Raji (cell line): ENCODE results near the gene SOX6.

Experiments used
- POLR2A ChIP-seq: IDR thresholded peaks from 2 replicates; pipeline ENCODE4 v1.6.1; 2011; ENCODE audit warnings: low read depth, low read length, control low read depth; ENCODE audit not compliant: insufficient read depth

SOX6 gene

DNA sequence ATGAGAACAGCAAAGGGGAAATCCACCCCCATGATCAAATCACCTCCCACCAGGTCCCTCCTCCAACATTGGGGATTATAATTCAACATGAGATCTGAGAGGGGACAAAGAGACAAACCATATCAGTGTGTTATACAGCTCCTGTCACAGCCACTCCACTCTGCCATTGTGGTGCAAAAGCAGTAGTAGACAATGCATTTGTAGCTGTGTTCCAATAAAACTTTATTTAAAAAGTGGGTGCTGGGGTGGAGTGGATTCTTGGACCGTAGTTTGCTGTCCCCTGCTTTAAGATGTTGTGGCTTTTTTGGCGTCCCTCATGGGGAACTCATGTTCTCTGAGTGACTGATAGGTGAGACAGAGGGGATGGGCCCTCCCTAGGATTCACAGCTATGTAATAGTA is 399.1 kb downstream of the SOX6 start:
- TF ChIP-seq POLR2A = no peak

DNA sequence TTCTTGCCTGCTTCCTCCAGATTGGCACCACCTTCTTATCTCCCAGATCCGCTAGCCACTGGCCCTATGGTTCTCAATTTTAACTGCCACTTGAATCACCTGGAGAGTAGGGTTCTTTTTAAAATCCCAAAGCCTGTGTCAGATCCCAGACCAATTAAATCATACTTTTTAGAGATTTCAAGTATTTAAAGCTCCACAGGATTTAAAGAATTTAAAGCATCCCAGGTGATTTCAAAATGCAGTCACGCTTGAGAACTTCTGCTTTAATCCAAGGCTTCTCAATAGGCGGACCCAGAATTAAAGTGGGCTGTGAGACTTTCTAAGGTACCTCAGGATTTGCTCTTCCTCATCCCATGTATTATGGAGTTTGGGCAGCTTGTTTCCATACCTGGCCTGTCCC is 400.0 kb downstream of the SOX6 start:
- no peak for TF ChIP-seq POLR2A

DNA sequence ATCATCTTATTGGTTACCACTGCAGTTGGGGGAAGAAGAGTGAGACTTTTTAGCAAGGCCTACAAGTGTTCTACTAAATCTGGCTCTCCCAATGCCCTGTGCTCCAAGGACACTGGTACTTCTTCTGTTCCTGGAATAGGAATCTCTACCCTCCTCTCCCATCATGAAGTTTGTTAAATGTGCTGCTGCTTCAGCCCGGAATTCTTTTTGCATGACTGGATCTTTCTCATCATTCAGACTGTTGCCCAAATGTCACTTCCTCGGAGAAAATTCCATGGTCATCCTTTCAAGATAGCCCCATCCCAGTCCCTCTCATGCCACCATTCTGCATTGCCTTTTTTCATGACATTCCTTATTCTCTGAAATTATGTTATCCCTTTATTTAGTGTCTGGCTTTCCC is 400.8 kb downstream of the SOX6 start:
- no peak for TF ChIP-seq POLR2A

DNA sequence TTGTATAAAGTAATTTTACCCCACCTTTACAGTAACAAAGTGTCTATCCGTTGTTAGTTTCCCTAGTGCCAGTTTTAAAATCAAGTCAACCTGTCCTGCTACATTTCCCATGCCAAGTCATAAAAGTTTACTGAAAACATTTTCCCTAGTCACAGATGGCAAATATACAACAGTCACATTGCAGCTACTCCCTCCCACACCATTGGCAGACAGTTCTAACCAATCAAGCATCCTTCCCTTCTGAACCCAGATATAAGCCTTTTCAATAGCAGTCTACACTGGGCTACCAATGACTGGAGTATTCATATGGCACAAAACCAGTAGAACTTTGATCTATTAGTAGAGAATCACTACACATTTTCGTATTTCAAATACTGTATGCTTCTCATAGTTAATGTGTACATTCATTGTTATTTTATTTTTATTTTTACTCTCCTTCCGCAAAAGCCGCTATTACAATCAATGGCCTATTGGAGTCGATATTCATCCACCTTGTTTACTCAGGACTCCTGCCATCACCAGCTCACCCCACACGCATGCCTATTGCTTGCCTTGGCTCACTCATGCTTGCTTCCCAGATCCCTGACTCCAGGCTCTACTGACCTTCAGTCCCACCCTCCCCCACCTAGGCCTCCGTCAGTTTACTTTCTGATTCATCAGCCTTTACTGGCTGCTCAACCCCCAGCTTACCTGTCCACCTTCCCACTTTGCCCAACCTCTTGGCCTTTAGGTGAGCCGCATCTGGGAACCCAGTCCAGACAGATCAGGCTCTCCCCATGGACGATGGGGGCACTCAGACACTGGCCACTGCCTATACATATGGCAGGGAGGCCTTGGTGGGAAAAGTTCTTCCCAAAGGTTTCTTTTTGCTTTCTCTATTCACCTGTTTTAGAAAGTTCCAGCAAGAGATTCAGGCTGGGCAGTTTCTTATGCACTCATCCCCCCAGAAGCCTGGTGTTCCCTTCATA is 408.4 kb downstream of the SOX6 start:
- TF ChIP-seq POLR2A = no peak

DNA sequence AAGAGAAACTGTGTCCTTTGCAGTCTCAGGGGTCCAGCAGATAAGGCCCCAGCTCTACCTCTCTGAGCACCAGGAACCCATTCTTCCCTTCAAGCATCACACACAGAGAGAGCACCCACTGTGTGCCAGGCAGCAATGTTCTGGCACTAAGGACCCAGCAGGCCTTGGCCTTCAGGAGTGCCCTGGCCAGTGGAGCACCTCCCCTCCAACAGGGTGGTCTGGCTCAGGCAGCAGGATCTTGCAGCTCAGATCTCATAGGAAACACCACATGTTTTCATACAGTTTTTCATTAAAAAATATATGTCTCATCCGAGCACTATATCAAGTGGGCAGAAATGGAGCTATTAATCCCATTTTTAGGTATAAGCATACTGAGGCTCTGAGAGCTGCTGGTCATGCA is 410.6 kb downstream of the SOX6 start:
- no peak for TF ChIP-seq POLR2A

DNA sequence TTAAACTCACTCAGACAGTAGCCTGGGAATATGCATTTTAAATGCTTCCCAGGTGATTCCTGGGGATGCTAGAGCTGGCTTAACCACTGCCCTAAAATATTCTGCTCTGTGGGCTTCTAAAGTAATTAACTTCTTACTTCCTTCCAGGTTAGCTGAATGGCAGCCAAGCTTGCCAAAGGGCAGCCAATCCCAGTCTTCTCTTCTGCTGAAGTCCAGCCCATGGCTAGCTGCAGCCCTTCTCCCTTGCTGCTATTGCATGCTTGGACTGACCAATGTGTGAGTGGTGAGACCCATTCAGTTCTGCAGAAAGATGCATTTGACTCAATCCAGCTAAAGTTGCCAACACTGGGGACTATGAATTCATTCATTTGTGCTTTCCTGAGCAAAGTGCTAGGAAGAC is 411.9 kb downstream of the SOX6 start:
- no peak for TF ChIP-seq POLR2A

DNA sequence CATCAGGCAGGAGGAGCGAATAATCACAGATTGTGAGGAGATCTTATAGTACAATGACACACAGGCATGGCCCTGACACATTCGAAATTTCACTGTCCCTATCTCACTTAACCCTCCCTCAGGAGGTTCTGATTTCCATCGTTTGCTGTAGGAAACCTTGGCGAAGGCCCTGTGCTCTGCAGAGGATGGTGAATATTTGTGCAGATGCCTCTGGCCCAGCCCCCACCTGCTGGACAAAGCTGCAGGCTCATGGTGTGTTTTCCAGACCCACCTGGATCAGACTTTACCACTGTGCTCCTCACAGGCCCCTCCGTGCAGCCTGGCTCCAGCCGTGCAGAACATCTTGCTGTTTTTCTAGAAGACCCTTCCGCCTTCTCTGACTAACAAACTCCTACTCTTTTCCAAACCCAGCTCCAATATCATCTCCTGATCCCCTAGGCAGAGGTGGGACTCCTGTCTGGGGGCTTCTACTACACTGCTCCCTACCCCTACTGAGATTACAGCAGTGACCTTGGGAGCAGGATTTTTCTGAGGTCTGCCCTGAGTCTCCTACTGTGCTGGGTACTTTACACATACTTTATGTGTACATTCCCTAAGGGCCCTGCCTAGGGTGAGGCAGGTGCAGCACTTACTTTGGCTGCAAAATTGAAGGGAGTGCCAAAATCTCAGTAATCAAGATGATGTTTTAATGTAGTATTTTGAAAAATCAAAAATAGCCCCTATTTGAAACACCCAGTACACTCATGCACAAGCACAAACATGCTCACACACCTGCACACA is 412.7 kb downstream of the SOX6 start:
- TF ChIP-seq POLR2A = no peak

DNA sequence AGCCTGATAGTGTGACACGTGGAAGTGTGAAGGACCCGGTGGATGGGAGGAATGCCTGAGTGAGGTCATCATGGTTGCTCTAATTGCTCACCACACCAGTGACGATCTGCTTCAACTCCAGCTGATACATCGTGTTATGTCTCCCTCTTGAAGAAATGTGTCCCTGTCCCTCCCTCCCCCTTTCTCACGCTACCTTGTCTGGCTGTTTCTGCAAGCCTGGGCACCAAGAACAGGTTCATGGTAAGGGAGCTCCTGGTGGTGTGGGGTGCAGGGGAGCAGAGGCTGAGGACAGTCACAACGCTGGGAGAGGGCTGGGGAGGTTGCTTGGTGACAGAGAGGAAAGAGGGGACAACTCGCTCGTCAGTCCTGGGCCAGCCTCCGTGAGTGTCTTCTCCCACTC is 413.4 kb downstream of the SOX6 start:
- TF ChIP-seq POLR2A = no peak

DNA sequence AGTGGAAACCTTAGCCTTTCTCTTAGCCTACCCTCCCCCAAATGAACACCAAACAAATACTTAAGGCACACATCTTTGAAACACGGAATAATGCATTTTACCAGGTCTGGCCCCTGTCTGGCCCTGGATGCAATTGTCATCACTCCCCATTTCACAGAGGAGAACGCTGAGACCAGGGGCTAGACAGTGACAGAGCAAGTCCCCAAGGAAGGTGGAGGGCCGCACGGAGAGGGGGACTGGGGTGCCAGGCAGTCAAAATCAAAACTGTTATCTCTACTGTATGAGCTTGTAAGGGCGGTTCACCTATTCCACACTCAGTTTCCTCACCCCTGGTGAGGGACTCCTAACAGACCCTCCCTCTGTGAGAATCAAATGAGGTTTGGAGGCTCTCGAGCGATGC is 414.2 kb downstream of the SOX6 start:
- no peak for TF ChIP-seq POLR2A

DNA sequence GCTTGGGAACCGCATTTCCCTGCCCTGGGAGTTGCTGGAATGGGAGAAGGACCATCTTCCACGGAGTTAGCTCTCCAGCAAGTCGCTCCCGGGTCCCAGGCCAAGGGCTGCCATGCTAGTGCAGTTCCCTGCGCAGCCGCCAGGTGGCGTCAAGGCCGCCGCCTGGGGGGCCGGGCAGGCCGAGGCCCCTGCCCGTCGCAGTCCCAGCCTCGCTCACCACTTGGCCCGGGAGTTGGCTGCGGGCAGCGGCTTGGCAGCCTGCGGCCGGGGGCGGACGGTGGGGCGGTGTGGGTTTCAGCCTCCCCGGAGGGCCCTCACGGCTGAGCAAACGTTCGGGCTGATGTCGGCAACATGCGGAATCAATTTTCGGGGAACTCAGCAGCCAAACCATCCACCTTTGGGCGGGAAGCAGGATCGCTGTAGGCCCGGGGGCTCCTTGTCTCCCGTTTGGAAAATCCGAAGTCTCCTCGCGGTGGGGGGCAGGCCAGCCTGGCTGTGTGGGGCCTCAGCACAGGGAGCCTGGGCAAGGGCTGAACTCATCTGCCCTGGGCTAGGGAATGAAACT is 415.1 kb downstream of the SOX6 start:
- TF ChIP-seq POLR2A = no peak

DNA sequence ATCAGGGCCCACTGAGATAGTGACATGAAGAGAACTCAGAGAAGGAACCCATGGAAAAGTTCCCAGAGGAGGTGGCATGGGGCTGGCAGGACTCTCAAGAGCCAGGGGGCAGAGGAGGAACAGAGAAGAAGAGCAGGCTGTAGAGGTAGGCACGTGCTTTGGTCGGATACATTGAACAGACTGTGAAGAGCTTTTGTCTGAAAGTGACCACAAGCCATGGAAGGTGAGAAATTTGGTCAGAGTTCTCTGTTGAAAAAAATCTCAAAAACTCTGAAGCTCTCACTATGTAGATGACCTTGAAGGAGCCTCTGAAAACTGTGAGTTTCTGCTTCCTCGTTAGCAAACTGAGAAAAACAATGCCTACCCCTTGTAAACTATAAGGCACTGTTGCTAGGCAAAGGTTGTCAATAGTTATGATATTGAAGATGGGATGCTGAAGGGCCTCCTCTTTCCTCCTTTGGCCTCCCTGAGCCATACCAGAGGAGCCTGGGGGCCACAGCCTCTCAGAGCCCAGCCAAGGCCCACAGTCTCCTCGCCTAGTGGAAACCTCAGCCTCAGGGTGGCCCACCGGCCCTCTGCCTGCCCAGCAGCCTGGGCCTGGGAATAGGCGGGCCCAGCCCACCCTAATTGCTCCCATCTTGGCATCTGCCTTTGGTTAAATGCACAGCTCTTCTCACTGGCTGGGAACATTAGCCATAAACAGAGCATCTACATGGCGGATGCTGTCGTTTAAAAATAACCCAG is 415.7 kb downstream of the SOX6 start:
- TF ChIP-seq POLR2A = no peak

DNA sequence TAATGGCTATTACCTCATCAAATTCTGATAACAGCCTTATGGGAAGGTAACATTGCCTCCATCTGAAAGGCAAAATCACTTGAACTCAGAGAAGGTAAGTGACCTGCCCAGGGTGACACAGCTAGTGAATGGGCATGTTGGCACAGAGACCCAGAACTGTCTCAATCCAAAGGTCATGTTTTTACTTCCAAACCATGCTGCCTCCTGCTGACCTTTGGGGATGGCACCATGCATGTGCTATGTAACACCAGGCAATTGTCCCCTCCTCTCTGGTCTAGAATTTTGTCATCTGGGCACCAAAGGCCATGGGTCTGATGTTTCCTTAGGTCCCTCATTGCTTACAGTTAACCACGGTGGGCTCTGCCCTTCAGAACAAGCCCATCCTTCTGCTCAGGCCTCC is 417.4 kb downstream of the SOX6 start:
- TF ChIP-seq POLR2A = no peak

DNA sequence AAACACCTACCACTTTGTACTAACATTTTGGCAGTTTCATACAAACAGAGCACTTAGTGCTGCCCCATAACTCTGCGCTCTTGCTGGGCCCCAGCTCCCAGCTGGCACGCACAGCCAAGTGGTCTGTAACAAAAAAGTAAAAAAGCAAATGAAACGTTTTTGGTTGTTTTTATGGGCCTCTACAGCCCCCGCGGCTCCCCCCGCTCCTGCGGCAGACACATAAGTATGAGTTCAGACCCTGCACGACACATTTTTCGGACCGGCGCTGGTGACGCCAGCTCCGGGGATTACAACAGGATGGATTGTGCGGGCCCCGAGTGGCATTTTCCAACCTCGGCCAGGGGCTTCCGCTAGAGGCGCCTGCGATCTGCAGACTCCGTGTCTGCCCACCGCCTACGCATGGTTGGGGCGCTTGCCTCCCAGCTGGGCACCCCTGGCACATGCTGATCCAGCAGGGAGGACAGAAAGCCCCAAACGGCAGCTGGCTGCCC is 418.2 kb downstream of the SOX6 start:
- no peak for TF ChIP-seq POLR2A

DNA sequence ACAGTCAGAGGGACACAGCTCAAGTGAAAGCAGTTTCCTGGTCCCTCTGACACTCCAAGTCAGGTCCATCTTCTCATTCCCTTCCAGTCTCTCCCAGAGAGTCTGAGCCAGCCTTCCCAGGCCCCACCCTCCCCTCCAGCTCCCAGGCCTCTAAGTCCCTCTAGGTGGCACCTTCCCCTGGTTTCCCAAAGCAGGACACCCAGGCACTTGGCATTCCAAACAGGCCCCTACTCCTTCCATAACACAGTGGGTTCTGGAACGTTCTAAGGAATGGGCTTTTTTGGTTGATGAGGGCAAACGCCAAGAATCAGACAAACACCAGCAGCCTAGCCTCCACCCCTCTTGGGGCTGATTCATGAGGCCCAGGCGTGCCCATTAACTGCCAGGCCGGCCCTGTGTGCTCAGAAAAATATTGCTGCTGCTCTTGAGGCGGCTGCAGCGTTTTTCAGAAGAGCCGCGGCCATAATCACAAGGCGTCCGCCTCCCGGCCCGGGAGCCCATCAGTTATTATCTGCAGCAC is 418.7 kb downstream of the SOX6 start:
- no peak for TF ChIP-seq POLR2A

DNA sequence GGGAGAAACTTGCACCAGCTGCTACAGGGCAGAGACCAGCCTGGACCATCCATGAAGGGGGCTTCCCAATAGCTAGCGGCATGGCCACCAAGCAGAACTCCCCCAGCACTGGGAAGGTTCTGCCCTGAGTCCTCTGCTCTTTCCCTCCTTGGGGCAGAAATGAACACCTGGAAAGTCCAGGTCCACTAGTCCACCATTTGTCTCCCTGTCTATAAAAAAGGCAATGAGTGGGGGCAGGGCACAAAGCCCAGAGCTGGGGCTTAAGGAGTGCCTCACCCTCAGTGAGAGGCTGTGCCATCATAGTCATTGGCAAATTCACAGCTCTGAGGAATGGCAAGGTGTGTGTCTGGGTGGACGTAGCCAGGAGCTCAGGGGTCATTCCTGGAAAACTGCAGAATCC is 420.3 kb downstream of the SOX6 start:
- TF ChIP-seq POLR2A = no peak
